ENCODE results near the gene AGMO.

The AGMO gene

DNA sequence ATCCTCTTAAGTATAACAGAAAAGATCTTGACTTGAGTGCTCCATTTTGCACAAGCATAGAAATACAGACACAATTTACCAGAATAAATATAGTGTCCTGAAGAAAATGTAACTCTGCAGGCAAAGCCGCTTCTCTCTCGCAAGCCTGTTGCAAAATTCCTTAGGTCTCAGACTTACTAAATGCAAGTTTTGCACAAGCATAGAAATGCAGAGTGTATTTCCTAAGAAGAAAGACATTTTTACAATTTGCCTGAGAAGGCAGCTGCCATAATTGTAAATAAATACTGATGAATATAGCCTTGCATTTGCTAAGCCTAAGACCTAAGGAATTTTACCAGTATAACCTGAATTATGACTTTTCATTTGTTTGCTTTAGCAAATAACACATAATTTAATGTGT is 67.1 kb downstream of the AGMO start:
- no peak for DNase-seq

DNA sequence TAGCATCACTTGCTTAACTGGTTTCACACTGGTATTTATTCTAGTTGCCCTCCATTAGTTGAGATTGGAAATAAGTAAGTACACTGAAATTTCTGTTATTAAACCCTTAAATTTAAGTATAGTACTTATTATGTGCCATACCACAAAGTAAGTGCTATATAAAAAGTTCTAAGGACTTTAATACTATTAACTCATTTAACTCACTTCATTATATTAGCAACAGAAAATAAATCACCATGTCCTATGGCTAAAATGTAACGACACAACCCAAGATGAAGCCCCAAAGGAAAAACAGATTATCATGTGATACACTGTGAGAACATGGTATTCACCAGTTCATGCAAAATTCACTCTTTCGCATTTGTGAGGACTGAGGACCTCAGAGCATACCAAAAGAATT is 70.5 kb downstream of the AGMO start:
- no peak for DNase-seq

DNA sequence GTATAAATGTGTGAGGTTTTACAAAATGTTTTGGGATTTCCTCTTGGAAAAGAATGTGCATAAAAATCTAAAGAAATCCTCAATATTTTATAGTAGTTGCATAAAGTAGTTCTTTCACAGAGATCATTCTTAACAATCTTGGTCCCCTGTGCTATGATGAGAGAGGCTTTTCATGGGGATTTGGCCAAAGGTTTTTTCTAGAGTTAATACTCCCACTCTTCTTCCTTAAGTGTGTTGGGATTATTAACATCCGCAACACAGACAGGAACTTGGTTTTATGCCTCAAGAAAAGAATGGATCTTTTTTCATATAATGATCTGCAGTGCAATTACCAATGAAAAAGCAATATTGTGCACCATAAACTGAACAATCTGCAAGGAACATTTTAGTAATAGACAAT is 71.5 kb downstream of the AGMO start:
- no peak for DNase-seq

DNA sequence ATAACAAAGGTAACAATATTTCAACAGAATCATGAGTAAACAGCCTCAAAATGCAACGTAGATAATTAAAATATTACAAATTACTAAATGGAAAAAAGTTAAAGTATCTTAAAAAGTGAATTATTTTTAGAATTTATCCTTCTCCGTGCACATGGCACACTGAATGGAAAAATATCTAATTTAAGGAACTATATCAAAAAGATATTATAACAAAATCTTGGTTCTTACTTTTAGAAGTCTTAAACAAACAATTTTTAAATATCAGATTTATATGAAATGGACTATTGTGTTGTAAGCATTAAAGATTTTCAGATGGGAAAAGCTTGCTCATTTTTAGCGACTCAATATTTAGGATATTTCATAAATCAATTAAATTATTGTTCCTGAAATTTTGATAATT is 72.0 kb downstream of the AGMO start:
- DNase-seq: no peak

DNA sequence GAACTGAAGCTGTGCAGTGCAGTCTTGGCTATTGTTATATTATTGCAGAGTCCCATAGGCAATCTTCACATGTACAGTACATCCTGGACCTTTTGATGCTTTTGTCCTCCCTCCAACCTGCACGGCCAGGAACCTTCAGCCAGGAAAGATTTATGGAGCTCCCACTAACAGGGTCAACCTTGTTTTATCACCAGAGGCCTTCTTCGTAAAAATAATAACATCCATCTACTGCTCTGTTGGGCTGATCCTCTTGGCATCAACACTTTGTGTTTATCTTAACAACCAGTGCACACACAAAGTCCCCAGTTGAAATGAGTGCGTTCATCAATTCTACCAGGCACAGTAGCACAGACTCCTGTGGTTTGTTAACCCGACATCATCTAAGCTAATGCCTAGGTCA is 72.4 kb downstream of the AGMO start:
- DNase-seq: no peak

DNA sequence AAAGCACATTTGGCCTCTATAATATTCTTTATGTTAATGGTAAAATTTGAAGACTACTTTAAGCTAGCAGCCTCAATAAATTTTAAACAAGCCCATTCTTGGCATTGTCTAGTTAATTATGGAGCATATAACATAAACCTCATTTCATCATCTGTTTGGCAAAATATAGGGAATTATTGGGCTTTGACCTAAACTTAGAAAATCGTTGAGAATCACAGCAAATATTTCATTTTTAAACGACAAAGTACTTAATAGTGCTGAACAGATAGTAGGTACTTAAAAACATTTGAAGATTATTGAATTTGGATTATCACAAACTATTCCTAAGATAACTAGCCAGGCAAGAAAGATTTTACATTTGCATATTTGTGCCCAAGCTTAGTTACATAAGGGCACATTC is 73.4 kb downstream of the AGMO start:
- DNase-seq: no peak

DNA sequence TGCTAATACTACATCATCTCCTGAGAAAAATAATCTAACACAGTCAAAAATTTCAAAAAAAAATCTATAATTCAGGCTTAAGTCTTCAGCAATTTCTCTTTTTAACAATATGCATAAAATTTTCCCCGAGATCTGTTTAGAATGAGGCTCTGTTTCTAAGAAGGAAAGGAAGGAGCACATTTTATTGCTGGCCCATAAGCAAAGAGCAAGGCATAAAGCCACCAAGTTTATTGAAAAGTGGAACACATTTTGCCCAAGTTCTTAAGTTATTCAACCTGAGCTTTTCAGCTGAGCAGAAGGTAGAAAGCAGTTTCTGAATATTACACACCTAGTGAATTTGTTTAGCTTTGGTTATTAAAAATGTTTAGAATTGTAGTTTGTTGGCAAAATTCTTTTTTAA is 73.9 kb downstream of the AGMO start:
- no peak for DNase-seq

DNA sequence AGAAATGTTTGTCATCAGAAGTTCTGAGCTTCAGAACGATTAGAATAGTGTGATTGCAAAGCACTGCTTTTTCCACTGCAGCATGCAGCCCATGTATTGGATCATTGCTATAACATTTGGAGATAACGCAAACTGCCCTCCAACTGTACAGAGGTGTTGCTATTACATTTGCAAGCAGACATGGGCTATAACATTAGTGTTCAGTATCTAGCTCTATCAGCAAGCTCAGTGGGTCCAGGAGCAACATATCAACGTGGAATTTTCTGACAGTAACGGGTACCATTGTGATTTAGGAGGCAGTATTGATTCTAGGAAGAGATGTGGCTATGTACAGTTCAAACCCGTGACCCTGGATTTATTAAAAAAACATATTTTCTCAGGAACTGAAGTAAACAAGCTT is 75.8 kb downstream of the AGMO start:
- DNase-seq: no peak

DNA sequence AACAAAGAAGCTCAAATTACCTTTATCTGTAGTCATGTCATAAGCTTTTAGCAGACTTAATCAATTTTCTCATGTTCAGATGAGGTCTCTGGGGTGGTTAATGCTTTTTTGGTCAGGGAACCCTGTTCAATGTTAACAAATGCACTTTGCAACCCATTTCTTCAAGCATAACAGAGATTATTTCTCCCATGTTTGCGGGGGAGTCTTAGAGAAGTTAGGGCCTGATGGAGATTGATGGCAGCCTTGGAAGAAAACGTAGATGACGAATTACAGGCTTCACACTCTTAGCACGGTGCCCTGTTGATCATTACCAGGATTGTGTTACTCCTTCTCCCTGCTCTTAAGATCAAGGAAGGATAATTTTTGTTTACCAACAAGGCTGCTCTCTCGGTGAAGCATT is 76.4 kb downstream of the AGMO start:
- no peak for DNase-seq

DNA sequence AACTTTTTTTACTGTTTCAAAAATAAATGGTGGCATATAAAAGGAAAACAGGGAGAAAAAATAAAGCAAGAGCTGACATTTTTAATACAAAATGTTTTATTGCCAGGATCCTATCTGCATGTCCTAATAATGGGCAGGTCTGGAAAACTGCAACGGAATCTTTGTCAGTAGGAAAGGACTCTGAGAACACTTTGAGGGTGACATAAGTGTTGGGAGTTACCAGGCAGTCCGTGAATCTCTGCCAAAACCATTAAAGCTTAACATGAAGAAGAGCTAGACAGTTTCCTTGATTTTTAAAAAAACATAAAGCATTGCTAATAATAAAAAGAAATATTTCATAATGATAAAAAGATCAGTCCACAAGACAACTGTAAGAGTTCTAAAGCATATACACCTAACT is 80.7 kb downstream of the AGMO start:
- no peak for DNase-seq

DNA sequence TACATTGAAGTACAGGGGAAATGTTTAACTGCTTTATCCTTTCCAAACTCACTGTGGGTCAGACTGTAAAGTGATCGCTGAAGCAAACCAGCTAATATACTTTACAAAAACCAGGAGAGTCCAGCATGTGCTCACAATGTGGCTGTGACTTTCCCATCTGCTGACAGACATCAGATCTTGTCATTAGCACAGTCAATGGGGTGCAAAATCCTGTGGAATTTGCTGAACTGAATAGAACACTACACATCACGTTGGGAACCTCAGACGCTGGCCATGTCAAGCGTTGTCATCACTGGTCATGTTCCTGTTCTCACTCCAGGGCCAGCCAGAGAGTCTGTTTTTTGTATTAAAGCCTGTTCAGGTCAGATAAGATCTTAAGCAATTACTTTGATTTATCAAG is 83.4 kb downstream of the AGMO start:
- no peak for DNase-seq

DNA sequence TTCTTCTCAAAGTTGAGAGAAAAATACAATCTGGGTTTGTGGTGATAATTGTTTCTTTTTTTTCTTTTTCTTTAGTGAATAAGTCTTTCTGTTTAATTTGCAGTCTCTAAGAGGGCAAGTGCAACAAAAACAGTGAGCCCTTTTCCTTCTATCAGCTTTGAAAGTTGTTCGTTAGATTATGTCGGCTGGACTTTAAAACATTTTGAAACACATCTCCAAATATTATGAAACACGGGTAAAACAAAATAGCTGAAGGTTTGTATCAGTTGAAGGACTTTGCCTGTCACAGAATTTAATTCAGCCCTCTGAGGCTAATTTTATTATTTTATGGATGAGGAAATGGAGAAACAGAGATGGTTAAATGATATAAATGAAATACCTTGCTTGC is 85.3 kb downstream of the AGMO start:
- DNase-seq: no peak

DNA sequence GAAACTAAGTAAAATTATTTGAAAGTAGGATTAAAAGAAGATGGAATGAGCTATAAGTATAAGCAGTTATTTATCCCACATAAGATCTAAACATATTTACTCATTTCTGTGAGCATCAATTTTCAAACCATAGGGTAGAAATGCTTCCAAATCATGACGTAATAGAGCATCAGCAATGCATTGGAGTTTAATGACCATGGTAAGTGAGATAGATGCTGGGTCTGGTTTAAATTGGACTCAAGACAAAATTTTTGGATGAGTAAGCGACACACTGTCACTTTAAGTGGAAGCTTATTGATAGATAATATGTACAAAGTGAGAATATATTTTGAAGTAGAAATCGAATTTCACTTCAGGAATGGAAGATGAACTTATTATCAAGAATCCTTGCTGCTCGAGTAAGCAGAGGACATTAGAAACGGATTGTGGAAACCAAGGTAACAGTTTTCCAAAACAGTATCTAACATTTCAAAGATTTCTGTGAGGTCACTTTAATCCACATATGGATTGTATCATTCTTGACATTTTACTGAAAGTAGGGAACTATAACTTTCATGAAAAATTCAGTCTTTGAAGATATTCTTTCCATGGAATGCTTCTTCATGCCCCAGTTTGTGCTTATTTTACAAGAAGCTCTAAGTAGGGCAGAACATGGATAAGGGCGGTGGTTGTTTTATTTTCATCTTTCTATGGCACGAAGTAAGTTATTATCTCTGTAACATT is 85.8 kb downstream of the AGMO start:
- no peak for DNase-seq

DNA sequence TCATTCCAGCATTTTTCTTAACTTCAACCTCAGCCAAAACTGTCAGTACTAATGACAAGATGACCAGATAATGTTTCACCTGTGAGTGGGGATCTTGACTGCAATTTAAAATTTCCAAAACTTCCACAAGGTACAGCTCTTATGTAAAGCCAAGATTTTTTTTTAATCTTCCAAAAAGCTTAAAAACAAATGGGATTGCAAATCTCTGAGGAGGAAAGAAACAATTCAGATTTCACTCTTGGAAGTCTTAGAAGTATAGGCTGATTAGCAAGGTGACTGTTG is 90.2 kb downstream of the AGMO start:
- DNase-seq: no peak

DNA sequence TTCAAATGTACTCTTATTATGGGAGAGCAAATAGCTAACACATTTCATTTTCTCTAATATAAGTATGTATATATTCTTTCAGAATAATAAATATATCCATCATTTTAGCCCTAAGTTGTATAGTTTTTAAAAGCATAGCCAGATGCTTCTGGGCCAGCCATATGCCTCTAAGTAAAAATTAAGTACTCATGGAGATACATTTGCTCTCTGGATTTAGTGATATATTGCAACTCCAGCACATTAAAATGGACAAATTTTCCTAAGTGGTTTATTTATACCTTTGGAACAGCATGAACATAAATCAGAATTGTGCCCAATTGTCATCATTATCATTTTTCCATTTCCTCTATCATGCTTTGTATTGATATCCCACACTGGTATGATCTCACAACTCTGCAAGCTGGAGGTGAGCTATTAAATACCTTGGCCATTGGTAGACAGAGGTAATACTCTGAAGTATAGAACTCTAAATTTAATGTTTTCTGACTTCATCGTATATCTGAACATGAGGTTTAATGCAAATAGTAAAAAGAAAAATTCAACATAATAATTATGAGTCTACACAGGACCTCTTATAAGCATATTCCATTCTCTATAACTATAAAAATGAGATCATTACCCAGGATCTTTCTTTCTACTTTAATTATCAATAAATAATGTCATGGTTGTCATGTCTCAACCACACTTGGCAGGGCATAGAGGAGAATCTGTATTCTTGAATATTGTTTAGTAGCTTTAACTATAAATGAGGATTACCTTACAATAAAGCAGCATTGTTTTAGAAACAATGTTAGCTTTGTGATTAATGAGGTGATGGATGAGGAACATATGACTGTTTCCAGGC is 90.8 kb downstream of the AGMO start:
- no peak for DNase-seq

DNA sequence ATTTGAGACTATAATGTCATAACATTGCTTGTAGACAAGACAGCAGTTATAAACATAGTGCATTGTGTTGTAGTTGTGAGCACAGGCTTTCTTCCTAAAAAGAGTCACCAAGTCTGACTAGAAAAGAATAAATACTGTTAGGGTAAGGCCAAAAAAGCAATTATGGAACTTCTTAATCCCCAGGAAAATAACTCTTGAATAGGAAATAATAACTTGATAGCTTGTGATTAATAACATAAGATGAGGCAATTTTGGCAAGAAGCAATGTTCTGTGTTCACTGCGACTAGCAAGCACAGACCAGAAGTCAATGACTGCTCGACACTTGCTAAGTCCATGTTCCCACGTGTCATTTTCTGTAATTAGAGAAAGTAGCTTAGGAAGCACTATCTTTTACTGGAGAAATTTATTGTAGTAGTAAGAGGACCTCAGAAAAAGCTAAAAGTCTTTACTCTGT is 97.1 kb downstream of the AGMO start:
- no peak for DNase-seq

DNA sequence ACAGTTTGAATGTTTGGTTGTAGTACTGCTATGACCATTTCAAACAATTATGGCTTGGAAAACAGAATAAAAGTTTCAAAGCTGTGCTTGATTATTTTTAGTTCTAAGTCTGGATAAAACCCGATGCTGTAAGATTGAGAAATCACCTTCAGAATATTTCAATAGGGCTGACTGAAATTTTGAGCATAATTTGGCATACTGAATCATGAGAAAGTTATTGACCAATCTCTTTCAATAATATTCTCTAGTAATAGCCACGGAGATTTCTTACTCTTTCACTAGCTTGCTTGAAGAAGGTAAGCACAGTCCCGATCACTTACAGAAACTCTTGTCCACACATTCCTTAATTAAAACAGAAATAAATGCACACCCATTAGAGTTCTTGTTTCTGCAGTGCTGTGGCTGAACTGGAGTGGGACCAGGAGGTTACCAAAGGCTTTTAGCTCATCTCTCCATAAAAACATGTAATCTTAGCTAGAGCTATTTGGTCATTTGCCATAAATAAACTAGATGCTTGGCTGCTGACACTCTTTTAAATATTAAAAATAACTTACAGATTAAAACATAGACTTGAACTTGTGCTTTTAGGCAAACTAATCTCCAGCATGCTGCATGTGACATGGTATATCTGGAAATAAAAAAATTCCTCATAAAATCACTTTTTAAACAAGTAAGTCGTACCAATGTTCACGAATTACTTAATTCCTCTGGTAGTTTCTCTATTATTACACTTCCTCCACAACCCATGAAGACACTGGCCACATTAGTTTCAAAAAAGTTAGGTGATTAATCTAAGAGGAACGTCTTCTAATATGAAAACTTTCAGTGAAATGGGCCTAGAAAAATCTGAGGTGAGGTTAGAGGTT is 97.8 kb downstream of the AGMO start:
- no peak for DNase-seq

DNA sequence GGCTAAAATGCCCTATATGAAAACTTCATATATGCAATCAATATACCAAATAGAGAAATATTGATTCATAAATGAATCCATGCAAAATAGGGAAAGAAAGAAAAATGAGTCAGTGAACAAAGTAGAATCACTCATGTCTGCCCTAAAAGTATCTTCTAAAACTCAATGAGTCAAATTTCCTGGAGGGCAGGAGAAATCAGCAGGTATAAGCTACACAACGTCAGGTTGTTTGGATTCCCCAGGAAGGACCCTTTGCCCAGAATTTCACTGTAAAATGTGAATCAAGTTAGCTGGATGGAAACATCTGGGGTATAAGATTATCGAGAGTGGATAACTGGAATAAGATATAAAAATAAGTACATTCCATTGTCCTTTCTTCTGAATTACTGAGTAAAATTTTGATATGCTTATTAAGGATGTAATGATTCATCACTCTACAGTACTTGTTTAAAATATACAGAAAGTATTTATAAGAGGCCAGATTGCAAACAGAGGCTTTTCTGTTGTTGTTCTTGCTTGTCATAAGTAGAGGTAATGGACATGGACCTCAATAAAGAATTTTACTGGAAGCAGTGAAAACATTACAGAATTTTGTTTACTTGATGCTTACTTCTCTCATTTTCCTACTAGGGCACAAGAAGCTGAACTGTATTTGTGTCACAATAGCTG is 99.0 kb downstream of the AGMO start:
- no peak for DNase-seq

DNA sequence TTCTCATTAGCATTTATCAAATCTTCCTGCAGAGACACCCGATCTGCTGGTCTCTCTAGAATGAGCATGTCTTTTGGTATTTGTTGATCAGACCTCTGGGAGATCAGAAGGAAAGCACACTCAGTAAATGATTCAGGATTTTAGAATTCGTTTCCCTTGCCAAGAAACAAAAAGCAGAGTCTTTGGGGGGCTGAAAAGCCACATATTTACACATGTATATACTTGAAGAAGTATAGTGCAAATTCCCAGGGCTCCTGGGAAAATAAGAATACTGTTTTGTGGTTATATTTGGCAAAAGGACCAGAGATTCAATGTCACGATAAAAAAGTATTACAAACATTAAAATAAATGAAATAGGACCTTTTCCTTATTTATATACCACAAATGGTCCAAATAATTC is 100.2 kb downstream of the AGMO start:
- DNase-seq: no peak

DNA sequence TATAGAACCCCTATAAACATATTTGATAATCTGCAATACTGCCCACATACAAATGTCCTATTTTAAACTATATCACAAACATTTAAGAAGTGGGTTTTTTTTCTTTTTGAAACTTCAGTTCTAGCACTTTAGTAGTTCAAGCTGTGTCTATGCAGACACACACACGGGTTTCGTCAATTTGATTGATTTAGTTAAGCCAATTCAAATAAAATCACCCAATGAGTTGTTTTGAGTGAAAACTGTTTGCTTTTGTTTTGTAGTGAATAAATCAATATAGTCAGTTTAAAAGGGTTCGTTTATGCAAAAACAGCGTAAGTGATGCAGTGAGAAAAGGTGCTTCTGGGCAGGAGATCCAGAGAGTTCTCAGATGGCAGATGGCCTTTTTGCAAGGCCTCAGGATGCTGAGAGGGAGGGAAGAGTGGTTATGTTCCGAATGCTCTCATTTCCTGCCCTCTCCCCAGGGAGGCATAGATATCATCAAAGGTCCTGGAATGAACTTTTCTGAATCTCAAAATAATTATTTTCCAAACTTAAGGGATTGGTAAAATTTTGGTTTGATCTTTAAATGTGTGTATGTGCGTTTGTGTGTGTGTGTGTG is 102.7 kb downstream of the AGMO start:
- DNase-seq: no peak

DNA sequence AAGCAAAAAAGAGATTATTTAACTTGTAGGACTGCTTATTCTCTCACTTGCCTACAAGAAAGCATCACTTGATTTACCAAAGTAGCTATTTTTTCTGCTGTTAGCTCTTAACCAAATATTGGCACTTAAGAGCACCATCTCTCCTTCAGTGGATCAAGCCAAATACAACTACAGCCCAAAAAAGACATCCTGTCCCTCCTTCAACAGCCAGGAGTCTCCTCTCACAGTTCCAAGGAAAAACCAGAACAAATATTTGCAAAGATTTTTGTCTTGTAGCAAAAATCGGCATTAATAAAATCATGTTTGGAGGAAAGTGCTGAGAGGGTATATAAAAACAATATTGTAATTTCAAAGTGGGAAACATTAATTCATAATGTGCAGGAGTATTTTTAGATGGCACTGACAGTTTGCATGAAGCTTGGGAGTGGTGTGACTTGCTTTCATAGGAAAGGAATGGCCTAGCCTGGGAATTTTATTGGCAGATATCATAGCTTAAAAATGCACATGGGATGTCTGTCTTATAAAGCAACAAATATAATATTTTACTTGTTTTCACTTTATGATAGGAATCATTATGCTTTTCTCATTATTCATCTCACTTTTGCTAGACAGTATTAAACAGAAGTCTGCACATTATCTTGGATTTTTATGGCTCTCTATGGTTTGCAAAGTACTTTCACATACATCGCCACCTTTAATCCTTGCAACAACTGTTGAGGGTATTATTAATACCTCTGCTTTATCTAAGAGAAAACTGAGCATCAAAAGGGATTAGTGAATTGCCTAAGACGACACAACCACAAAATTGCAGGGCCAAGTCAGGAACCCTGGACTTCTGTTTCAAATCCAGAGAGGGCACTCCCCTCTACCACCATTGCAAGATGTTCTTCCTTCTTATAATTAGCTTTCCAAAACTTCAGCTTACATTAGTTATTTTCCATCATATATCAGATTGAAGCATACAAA is 103.5 kb downstream of the AGMO start:
- no peak for DNase-seq

DNA sequence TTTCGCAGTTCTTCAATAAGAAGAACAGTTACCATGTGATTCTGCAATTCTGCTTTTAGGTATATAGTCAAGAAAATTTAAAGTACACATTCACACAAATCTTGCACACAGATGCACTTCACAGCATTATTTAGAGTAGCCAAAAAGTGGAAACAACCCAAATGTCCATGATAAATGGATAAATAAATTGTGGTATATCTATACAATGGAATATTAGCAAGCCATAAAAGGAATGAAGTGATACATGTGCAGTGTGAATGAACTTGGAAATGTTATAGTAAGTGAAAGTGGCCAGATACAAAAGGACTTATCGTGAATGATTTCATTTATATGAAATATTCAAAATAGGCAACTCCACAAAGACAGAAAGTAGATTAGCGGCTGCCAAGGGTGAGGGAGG is 109.1 kb downstream of the AGMO start:
- DNase-seq: no peak

All from activated T-cell treated with anti-CD3 and anti-CD28 coated beads for 4 hours (primary cell).